GM23338 (cell line): ENCODE measurements around the gene ANKRD31. TPM values are rescaled to one million over a fixed set of nuclear protein-coding genes. Genes with fewer than 3 reads are reported as not detected.

Experiments used
- ATAC-seq: fragments of 200-7000 bp; cut with Tn5 transposase; 3 replicates; pipeline ENCODE4 v1.9.1; 2020
- DNase-seq: peaks from one replicate; pipeline ENCODE4 v3.0.0-alpha.2; 2015; ENCODE audit warnings: low spot score
- H2AFZ ChIP-seq: fragments of 200-600 bp; sonication (generic); 2 replicates; pipeline ENCODE4 v1.8.0; 2016; ENCODE audit warnings: antibody characterized with exemption, mild to moderate bottlenecking, moderate library complexity
- H3F3A ChIP-seq: fragments of 200-600 bp; sonication (generic); replicated peaks from 2 replicates; pipeline ENCODE4 v1.8.0; 2017; ENCODE audit warnings: antibody characterized with exemption, mixed run types, low read depth
- H3K27ac ChIP-seq: fragments of 200-600 bp; sonication (generic); 2 replicates; pipeline ENCODE4 v1.6.1; 2016; ENCODE audit warnings: low read depth
- H3K27me3 ChIP-seq: fragments of 200-600 bp; sonication (generic); 2 replicates; pipeline ENCODE4 v1.8.0; 2016; ENCODE audit warnings: mild to moderate bottlenecking, mixed run types, moderate library complexity; ENCODE audit not compliant: insufficient read depth
- H3K36me3 ChIP-seq: fragments of 200-600 bp; sonication (generic); 2 replicates; pipeline ENCODE4 v1.8.0; 2016; ENCODE audit warnings: mild to moderate bottlenecking; ENCODE audit not compliant: insufficient read depth
- H3K4me1 ChIP-seq: fragments of 200-600 bp; sonication (generic); 2 replicates; pipeline ENCODE4 v1.8.0; 2016; ENCODE audit warnings: mild to moderate bottlenecking, moderate library complexity; ENCODE audit not compliant: insufficient read depth
- H3K4me2 ChIP-seq: fragments of 200-600 bp; sonication (generic); 2 replicates; pipeline ENCODE4 v1.7.1; 2017; ENCODE audit warnings: mixed run types
- H3K4me3 ChIP-seq: fragments of 200-600 bp; sonication (generic); 2 replicates; pipeline ENCODE4 v1.6.1; 2016; ENCODE audit warnings: mixed run types
- H3K79me2 ChIP-seq: fragments of 200-600 bp; sonication (generic); replicated peaks from 2 replicates; pipeline ENCODE4 v1.8.0; 2017; ENCODE audit warnings: mild to moderate bottlenecking; ENCODE audit not compliant: insufficient read depth
- H3K9me2 ChIP-seq: fragments of 200-600 bp; sonication (generic); 2 replicates; pipeline ENCODE4 v1.8.0; 2017; ENCODE audit not compliant: insufficient read depth
- H4K20me1 ChIP-seq: fragments of 200-600 bp; sonication (generic); replicated peaks from 2 replicates; pipeline ENCODE4 v1.8.0; 2017; ENCODE audit warnings: mild to moderate bottlenecking; ENCODE audit not compliant: insufficient read depth
- H3K27ac Mint-ChIP-seq: 2 replicates; pipeline ENCODE4 v1.8.0; 2020; ENCODE audit warnings: inconsistent platforms, mild to moderate bottlenecking, moderate library complexity, mixed read lengths
- H3K27me3 Mint-ChIP-seq: 3 replicates; pipeline ENCODE4 v1.8.0; 2022; ENCODE audit warnings: low read depth, mild to moderate bottlenecking, moderate library complexity, mixed read lengths, inconsistent platforms; ENCODE audit not compliant: insufficient read depth, poor library complexity
- H3K36me3 Mint-ChIP-seq: 3 replicates; pipeline ENCODE4 v1.8.0; 2021; ENCODE audit warnings: low read depth, mild to moderate bottlenecking, inconsistent platforms, moderate library complexity, mixed read lengths
- H3K4me1 Mint-ChIP-seq: 3 replicates; pipeline ENCODE4 v1.8.0; 2020; ENCODE audit warnings: mild to moderate bottlenecking, inconsistent platforms, mixed read lengths
- H3K4me3 Mint-ChIP-seq: 3 replicates; pipeline ENCODE4 v1.8.0; 2021; ENCODE audit warnings: moderate library complexity, mild to moderate bottlenecking, inconsistent platforms, mixed read lengths
- H3K9me3 Mint-ChIP-seq: 3 replicates; pipeline ENCODE4 v1.8.0; 2020; ENCODE audit warnings: moderate library complexity, mild to moderate bottlenecking, inconsistent platforms, mixed read lengths
- CREB1 ChIP-seq: fragments of 250-450 bp; sonication (Bioruptor Pico); IDR thresholded peaks from 2 replicates; pipeline ENCODE4 v1.5.0; 2020; ENCODE audit warnings: low read depth, mild to moderate bottlenecking, moderate library complexity
- EZH2 ChIP-seq: fragments of 200-600 bp; sonication (generic); IDR thresholded peaks from one replicate; pipeline ENCODE4 v1.8.0; 2017; ENCODE audit warnings: antibody characterized with exemption, mild to moderate bottlenecking, low read depth; ENCODE audit not compliant: unreplicated experiment
- EZH2phosphoT487 ChIP-seq: fragments of 200-600 bp; sonication (generic); IDR thresholded peaks from one replicate; pipeline ENCODE4 v1.8.1; 2018; ENCODE audit warnings: antibody characterized with exemption; ENCODE audit not compliant: unreplicated experiment
- JUNB ChIP-seq: IDR thresholded peaks from one replicate; pipeline ENCODE4 v1.6.1; 2016; ENCODE audit warnings: antibody characterized with exemption; ENCODE audit not compliant: unreplicated experiment
- NANOG ChIP-seq: IDR thresholded peaks from 2 replicates; pipeline ENCODE4 v1.6.1; 2016; ENCODE audit warnings: antibody characterized with exemption, borderline replicate concordance
- POLR2AphosphoS5 ChIP-seq: IDR thresholded peaks from 2 replicates; pipeline ENCODE4 v1.6.1; 2016; ENCODE audit warnings: antibody characterized with exemption, low read depth
- STAT1 ChIP-seq: IDR thresholded peaks from one replicate; pipeline ENCODE4 v1.6.1; 2016; ENCODE audit warnings: antibody characterized with exemption; ENCODE audit not compliant: unreplicated experiment
- ZNF114 ChIP-seq: fragments of 250-450 bp; sonication (Bioruptor Pico); IDR thresholded peaks from 2 replicates; pipeline ENCODE4 v1.5.0; 2020; ENCODE audit warnings: mild to moderate bottlenecking, moderate library complexity
- ZNF331 ChIP-seq: fragments of 250-450 bp; sonication (Bioruptor Pico); IDR thresholded peaks from 2 replicates; pipeline ENCODE4 v1.5.0; 2020; ENCODE audit warnings: low read depth, mild to moderate bottlenecking, moderate library complexity
- polyA plus RNA-seq: library from polyadenylated mRNA; unstranded; fragments of >200 nt; fragmentation: Nextera tagmentation; extraction: Ambion mirVana; gene quantifications from 2 replicates; pipeline ENCODE4 v1.2.1, GENCODE V29; 2016
- total RNA-seq: library from RNA; depleted of rRNA; stranded (reverse); fragments of >200 nt; shearing (Covaris generic); gene quantifications from 2 replicates; pipeline ENCODE4 v1.2.3, GENCODE V29; 2014
- TF ChIP-seq, protein P1 (sequence below): IDR thresholded peaks from 2 replicates; pipeline ENCODE4 v1.6.1; 2016; ENCODE audit warnings: antibody characterized with exemption
- TF ChIP-seq, protein P2 (sequence below), 2 experiments: fragments of 200-600 bp in 1 of 2; sonication (generic) in 1 of 2; conservative IDR thresholded peaks; 2 replicates each; pipeline versions ENCODE4 v1.5.1 to v1.6.1; 2016 to 2017; ENCODE audit warnings: antibody characterized with exemption in 2 of 2, low read depth in 2 of 2, mild to moderate bottlenecking in 2 of 2, moderate library complexity in 1 of 2
- TF ChIP-seq, protein P3 (sequence below): fragments of 250-450 bp; sonication (Bioruptor Pico); IDR thresholded peaks from 2 replicates; pipeline ENCODE4 v1.5.0; 2020; ENCODE audit warnings: mild to moderate bottlenecking, moderate library complexity
- TF ChIP-seq, protein P4 (sequence below): IDR thresholded peaks from one replicate; pipeline ENCODE4 v1.6.1; 2018; ENCODE audit warnings: antibody characterized with exemption; ENCODE audit not compliant: unreplicated experiment

Gene ANKRD31
- total and polyA plus RNA-seq, 2 experiments from 2014 or later, result 0.18 to 0.59 TPM

DNA sequence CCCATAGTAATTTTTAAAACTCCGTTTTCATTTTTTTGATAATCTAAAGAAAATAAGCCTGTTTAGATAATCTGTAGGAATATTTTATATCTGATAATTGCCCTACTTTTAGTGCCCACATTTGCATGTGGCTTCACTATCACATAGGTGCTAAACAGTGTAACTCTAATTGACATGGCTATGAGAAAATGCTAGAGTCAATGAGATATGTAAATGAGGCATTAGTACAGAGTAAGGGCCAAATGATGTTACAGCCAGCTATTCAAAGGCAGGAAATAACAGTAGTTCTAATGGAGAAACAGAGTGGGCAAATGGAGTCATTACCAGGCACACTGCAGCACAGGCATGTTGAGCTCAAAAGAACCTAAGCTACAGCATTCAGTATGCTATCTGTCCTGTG, 147.0 kb downstream of the ANKRD31 start:
- Histone ChIP-seq H3K9me2 (no peaks in the 10 kb centered on the region), H4K20me1 (no peaks in the 10 kb centered on the region), H3F3A (no peaks in the 10 kb centered on the region), H3K27me3 (no peaks in the 10 kb centered on the region), H3K4me3 (no peak overlapping the region), H3K4me2 (no peak overlapping the region), H3K4me1 (no peaks in the 10 kb centered on the region), H2AFZ (peak overlapping the region; percentile 72; the same call in 1 of the 2 replicates), H3K27ac (no peak overlapping the region), H3K79me2 (no peaks in the 10 kb centered on the region), H3K36me3 (no peaks in the 10 kb centered on the region)
- Mint-ChIP-seq H3K27ac (no peak overlapping the region), H3K27me3 (no peaks in the 10 kb centered on the region), H3K36me3 (no peaks in the 10 kb centered on the region), H3K9me3 (no peaks in the 10 kb centered on the region), H3K4me3 (no peak overlapping the region), H3K4me1 (no peaks in the 10 kb centered on the region)
- ATAC-seq (no peak), DNase-seq (no peak)
- TF ChIP-seq NANOG, result no peak
- TF ChIP-seq, protein P1, sequence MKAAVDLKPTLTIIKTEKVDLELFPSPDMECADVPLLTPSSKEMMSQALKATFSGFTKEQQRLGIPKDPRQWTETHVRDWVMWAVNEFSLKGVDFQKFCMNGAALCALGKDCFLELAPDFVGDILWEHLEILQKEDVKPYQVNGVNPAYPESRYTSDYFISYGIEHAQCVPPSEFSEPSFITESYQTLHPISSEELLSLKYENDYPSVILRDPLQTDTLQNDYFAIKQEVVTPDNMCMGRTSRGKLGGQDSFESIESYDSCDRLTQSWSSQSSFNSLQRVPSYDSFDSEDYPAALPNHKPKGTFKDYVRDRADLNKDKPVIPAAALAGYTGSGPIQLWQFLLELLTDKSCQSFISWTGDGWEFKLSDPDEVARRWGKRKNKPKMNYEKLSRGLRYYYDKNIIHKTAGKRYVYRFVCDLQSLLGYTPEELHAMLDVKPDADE, result no peak
- TF ChIP-seq POLR2AphosphoS5, result no peak
- no peak for TF ChIP-seq CREB1
- TF ChIP-seq, protein P2, sequence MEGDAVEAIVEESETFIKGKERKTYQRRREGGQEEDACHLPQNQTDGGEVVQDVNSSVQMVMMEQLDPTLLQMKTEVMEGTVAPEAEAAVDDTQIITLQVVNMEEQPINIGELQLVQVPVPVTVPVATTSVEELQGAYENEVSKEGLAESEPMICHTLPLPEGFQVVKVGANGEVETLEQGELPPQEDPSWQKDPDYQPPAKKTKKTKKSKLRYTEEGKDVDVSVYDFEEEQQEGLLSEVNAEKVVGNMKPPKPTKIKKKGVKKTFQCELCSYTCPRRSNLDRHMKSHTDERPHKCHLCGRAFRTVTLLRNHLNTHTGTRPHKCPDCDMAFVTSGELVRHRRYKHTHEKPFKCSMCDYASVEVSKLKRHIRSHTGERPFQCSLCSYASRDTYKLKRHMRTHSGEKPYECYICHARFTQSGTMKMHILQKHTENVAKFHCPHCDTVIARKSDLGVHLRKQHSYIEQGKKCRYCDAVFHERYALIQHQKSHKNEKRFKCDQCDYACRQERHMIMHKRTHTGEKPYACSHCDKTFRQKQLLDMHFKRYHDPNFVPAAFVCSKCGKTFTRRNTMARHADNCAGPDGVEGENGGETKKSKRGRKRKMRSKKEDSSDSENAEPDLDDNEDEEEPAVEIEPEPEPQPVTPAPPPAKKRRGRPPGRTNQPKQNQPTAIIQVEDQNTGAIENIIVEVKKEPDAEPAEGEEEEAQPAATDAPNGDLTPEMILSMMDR (conservative IDR thresholded peaks at IDR 0.05; ENCODE audit: low read depth in 2 of 2), result no peak
- no peak for TF ChIP-seq ZNF114
- no peak for TF ChIP-seq EZH2phosphoT487
- no peak for TF ChIP-seq JUNB
- TF ChIP-seq, protein P3, sequence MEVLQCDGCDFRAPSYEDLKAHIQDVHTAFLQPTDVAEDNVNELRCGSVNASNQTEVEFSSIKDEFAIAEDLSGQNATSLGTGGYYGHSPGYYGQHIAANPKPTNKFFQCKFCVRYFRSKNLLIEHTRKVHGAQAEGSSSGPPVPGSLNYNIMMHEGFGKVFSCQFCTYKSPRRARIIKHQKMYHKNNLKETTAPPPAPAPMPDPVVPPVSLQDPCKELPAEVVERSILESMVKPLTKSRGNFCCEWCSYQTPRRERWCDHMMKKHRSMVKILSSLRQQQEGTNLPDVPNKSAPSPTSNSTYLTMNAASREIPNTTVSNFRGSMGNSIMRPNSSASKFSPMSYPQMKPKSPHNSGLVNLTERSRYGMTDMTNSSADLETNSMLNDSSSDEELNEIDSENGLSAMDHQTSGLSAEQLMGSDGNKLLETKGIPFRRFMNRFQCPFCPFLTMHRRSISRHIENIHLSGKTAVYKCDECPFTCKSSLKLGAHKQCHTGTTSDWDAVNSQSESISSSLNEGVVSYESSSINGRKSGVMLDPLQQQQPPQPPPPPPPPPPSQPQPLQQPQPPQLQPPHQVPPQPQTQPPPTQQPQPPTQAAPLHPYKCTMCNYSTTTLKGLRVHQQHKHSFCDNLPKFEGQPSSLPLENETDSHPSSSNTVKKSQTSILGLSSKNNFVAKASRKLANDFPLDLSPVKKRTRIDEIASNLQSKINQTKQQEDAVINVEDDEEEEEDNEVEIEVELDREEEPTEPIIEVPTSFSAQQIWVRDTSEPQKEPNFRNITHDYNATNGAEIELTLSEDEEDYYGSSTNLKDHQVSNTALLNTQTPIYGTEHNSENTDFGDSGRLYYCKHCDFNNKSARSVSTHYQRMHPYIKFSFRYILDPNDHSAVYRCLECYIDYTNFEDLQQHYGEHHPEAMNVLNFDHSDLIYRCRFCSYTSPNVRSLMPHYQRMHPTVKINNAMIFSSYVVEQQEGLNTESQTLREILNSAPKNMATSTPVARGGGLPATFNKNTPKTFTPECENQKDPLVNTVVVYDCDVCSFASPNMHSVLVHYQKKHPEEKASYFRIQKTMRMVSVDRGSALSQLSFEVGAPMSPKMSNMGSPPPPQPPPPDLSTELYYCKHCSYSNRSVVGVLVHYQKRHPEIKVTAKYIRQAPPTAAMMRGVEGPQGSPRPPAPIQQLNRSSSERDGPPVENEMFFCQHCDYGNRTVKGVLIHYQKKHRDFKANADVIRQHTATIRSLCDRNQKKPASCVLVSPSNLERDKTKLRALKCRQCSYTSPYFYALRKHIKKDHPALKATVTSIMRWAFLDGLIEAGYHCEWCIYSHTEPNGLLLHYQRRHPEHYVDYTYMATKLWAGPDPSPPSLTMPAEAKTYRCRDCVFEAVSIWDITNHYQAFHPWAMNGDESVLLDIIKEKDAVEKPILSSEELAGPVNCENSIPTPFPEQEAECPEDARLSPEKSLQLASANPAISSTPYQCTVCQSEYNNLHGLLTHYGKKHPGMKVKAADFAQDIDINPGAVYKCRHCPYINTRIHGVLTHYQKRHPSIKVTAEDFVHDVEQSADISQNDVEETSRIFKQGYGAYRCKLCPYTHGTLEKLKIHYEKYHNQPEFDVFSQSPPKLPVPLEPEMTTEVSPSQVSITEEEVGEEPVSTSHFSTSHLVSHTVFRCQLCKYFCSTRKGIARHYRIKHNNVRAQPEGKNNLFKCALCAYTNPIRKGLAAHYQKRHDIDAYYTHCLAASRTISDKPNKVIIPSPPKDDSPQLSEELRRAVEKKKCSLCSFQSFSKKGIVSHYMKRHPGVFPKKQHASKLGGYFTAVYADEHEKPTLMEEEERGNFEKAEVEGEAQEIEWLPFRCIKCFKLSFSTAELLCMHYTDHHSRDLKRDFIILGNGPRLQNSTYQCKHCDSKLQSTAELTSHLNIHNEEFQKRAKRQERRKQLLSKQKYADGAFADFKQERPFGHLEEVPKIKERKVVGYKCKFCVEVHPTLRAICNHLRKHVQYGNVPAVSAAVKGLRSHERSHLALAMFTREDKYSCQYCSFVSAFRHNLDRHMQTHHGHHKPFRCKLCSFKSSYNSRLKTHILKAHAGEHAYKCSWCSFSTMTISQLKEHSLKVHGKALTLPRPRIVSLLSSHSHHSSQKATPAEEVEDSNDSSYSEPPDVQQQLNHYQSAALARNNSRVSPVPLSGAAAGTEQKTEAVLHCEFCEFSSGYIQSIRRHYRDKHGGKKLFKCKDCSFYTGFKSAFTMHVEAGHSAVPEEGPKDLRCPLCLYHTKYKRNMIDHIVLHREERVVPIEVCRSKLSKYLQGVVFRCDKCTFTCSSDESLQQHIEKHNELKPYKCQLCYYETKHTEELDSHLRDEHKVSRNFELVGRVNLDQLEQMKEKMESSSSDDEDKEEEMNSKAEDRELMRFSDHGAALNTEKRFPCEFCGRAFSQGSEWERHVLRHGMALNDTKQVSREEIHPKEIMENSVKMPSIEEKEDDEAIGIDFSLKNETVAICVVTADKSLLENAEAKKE, result no peak
- no peak for TF ChIP-seq STAT1
- TF ChIP-seq, protein P4, sequence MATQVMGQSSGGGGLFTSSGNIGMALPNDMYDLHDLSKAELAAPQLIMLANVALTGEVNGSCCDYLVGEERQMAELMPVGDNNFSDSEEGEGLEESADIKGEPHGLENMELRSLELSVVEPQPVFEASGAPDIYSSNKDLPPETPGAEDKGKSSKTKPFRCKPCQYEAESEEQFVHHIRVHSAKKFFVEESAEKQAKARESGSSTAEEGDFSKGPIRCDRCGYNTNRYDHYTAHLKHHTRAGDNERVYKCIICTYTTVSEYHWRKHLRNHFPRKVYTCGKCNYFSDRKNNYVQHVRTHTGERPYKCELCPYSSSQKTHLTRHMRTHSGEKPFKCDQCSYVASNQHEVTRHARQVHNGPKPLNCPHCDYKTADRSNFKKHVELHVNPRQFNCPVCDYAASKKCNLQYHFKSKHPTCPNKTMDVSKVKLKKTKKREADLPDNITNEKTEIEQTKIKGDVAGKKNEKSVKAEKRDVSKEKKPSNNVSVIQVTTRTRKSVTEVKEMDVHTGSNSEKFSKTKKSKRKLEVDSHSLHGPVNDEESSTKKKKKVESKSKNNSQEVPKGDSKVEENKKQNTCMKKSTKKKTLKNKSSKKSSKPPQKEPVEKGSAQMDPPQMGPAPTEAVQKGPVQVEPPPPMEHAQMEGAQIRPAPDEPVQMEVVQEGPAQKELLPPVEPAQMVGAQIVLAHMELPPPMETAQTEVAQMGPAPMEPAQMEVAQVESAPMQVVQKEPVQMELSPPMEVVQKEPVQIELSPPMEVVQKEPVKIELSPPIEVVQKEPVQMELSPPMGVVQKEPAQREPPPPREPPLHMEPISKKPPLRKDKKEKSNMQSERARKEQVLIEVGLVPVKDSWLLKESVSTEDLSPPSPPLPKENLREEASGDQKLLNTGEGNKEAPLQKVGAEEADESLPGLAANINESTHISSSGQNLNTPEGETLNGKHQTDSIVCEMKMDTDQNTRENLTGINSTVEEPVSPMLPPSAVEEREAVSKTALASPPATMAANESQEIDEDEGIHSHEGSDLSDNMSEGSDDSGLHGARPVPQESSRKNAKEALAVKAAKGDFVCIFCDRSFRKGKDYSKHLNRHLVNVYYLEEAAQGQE, result no peak
- no peak for TF ChIP-seq EZH2
- no peak for TF ChIP-seq ZNF331 (CRISPR knock-in tag)
